ENCODE measurements around the gene MSRB3. TPM values are rescaled to one million over a fixed set of nuclear protein-coding genes. Genes with fewer than 3 reads are reported as not detected.

MSRB3 gene
- polyA plus RNA-seq, 1 donor (not counting 4 experiments of a cell fraction or from before 2014, with no cell fraction given) = 12.3 TPM

DNA sequence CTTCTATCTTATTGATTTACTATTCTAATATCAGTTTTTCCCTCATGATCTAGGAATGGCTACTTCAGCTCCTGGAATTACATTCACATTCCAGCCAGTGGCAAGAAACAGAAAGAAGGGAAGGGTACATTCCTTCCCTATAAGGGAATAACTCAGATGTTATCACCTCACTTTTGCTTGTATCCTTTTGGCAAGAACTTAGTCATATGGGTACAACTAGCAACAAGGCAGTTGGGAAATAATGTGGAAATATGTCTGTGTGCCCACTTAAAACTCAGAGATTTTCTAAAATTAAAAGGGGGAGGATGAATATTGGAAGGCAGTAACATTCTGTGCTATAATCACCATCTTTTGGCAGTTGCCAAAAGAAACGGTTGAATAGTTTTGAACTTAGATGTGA lies 85.6 kb downstream of the MSRB3 start:
- dilution Hi-C loops (cut with MboI; ENCODE audit: extremely low pct_ligation_motif_present, low sequenced_read_pairs) = no loop called here
- H3K4me3 ChIP-seq (ENCODE audit: control insufficient read depth in 2 of 3, extremely low read depth in 1 of 3, insufficient read depth in 2 of 3, low read depth in 1 of 3, low read length in 3 of 3) = no peak overlapping the region
- FAIRE-seq = no peak

DNA sequence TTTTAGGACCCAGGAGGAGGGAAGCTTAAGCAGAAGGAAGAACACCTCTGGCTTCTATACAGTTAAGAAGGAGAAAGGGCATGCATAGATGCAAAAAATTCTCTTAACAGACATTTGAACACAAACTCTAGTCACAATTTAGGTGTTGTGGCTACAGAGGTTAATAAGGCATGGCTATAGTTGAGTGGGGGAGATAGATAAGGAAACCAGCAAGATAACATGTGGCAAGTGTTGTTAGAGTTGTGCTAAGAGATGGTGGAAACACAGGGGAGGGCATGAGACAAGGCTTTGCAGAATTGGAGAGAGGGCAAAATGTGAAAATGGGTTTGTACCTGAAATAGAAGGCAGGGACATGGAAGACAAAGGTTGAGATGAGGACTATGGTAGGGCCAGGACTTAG lies 88.9 kb downstream of the MSRB3 start:
- no peak overlapping the region for H3K27ac ChIP-seq (ENCODE audit: control insufficient read depth, insufficient read depth, low read length)
- no peak overlapping the region for H3K4me2 ChIP-seq (ENCODE audit: control insufficient read depth, extremely low read depth, insufficient read depth, low read depth, low read length)
- dilution Hi-C loops (cut with MboI; ENCODE audit: extremely low pct_ligation_motif_present, low sequenced_read_pairs) = no loop called here

More for the DNA sequence above, 85.6 kb downstream of the MSRB3 start:
- Histone ChIP-seq H3K9me1 (ENCODE audit: control insufficient read depth, extremely low read depth, insufficient read depth, low read length) (no peaks in the 10 kb centered on the region), H3K4me2 (ENCODE audit: control insufficient read depth, extremely low read depth, insufficient read depth, low read depth, low read length) (no peak overlapping the region), H4K20me1 (ENCODE audit: control insufficient read depth, extremely low read depth, insufficient read depth, low read length) (no peaks in the 10 kb centered on the region), H3K9me3 (ENCODE audit: control insufficient read depth, low read depth, low read length) (no peaks in the 10 kb centered on the region), H3K4me1 (ENCODE audit: control insufficient read depth, extremely low read depth, insufficient read depth, low read length) (no peaks in the 10 kb centered on the region), H2AFZ (ENCODE audit: control insufficient read depth, low read length) (no peak overlapping the region), H3K27me3 (ENCODE audit: control insufficient read depth, extremely low read depth, insufficient read depth, low read length) (no peaks in the 10 kb centered on the region), H3K9ac (ENCODE audit: control insufficient read depth, extremely low read depth, insufficient read depth, low read length) (no peak overlapping the region), H3K36me3 (ENCODE audit: control insufficient read depth in 2 of 2, extremely low read depth in 1 of 2, insufficient read depth in 2 of 2, low read length in 2 of 2) (no peaks in the 10 kb centered on the region), H3K79me2 (ENCODE audit: control insufficient read depth, insufficient read depth, low read length) (no peaks in the 10 kb centered on the region), H3K27ac (ENCODE audit: control insufficient read depth, insufficient read depth, low read length) (no peak overlapping the region)
- TF ChIP-seq, protein P1, sequence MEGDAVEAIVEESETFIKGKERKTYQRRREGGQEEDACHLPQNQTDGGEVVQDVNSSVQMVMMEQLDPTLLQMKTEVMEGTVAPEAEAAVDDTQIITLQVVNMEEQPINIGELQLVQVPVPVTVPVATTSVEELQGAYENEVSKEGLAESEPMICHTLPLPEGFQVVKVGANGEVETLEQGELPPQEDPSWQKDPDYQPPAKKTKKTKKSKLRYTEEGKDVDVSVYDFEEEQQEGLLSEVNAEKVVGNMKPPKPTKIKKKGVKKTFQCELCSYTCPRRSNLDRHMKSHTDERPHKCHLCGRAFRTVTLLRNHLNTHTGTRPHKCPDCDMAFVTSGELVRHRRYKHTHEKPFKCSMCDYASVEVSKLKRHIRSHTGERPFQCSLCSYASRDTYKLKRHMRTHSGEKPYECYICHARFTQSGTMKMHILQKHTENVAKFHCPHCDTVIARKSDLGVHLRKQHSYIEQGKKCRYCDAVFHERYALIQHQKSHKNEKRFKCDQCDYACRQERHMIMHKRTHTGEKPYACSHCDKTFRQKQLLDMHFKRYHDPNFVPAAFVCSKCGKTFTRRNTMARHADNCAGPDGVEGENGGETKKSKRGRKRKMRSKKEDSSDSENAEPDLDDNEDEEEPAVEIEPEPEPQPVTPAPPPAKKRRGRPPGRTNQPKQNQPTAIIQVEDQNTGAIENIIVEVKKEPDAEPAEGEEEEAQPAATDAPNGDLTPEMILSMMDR (optimal IDR thresholded peaks at IDR 0.05 in 1 of 3, IDR thresholded peaks at IDR 0.05 in 1 of 3, conservative IDR thresholded peaks at IDR 0.05 in 1 of 3; ENCODE audit: extremely low read depth in 1 of 3, insufficient read depth in 2 of 3, low read length in 3 of 3) = no peak
- TF ChIP-seq EZH2 (IDR thresholded peaks at IDR 0.05; ENCODE audit: low read length) = no peak
- no peak for DNase-seq (ENCODE audit: low read depth, low spot score)

More for the DNA sequence above, 88.9 kb downstream of the MSRB3 start:
- H3K4me3 ChIP-seq (ENCODE audit: control insufficient read depth in 2 of 3, extremely low read depth in 1 of 3, insufficient read depth in 2 of 3, low read depth in 1 of 3, low read length in 3 of 3) = no peak overlapping the region
- TF ChIP-seq EZH2 (IDR thresholded peaks at IDR 0.05; ENCODE audit: low read length) = no peak
- TF ChIP-seq, protein P1 (optimal IDR thresholded peaks at IDR 0.05 in 1 of 3, IDR thresholded peaks at IDR 0.05 in 1 of 3, conservative IDR thresholded peaks at IDR 0.05 in 1 of 3; ENCODE audit: extremely low read depth in 1 of 3, insufficient read depth in 2 of 3, low read length in 3 of 3) = no peak
- H3K79me2 ChIP-seq (ENCODE audit: control insufficient read depth, insufficient read depth, low read length) = no peaks in the 10 kb centered on the region
- no peak overlapping the region for H3K9ac ChIP-seq (ENCODE audit: control insufficient read depth, extremely low read depth, insufficient read depth, low read length)
- H3K27me3 ChIP-seq (ENCODE audit: control insufficient read depth, extremely low read depth, insufficient read depth, low read length) = no peaks in the 10 kb centered on the region
- H3K4me1 ChIP-seq (ENCODE audit: control insufficient read depth, extremely low read depth, insufficient read depth, low read length) = no peaks in the 10 kb centered on the region
- DNase-seq (ENCODE audit: low read depth, low spot score) (no peak), FAIRE-seq (peak; percentile 5)
- H3K9me3 ChIP-seq (ENCODE audit: control insufficient read depth, low read depth, low read length) = no peaks in the 10 kb centered on the region
- no peaks in the 10 kb centered on the region for H3K9me1 ChIP-seq (ENCODE audit: control insufficient read depth, extremely low read depth, insufficient read depth, low read length)
- H2AFZ ChIP-seq (ENCODE audit: control insufficient read depth, low read length) = no peak overlapping the region
- no peaks in the 10 kb centered on the region for H3K36me3 ChIP-seq (ENCODE audit: control insufficient read depth in 2 of 2, extremely low read depth in 1 of 2, insufficient read depth in 2 of 2, low read length in 2 of 2)
- no peaks in the 10 kb centered on the region for H4K20me1 ChIP-seq (ENCODE audit: control insufficient read depth, extremely low read depth, insufficient read depth, low read length)
